WI38 (cell line): ENCODE results near the gene ADAM15.

Experiments
- H3K4me3 ChIP-seq: 2 replicates; pipeline ENCODE4 v1.5.1; 2011; ENCODE audit warnings: low read depth, mild to moderate bottlenecking, control low read depth, low read length
- TF ChIP-seq, protein P1 (sequence below): IDR thresholded peaks from 2 replicates; pipeline ENCODE4 v1.5.1; 2012; ENCODE audit warnings: low read depth, mild to moderate bottlenecking, control low read depth, low read length

The ADAM15 gene

DNA sequence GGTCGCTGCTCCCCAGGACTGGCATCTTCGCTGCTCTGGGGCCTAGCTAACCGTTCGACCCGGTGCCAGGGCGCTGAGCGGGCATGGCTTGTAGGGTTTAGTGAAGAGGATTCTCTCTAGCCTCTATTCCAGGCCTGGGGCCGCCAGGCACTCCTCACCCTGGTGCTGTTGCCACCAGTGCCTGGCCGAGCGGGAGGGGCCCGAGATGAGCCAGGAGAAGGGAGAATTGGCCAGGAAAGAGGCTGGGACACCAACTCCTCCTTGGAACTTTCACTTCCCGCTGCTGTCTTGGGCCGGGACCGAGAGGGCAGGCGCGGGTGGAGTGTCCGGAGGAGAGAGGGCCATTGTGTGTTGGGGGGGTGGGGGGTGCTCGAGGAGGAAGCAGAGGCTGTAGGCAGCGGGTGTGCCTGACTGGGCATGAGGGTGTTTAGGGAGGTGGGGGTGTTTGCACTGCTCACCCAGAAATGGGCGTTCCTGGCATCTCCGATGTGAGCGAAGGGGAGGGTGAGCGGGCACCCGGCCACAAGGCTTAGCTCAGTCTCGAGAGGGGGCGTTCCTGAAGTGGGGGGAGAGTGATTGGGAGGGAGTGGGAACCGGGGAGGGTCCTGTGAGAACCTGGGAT, 772 bp downstream of the ADAM15 start:
- TF ChIP-seq, protein P1, sequence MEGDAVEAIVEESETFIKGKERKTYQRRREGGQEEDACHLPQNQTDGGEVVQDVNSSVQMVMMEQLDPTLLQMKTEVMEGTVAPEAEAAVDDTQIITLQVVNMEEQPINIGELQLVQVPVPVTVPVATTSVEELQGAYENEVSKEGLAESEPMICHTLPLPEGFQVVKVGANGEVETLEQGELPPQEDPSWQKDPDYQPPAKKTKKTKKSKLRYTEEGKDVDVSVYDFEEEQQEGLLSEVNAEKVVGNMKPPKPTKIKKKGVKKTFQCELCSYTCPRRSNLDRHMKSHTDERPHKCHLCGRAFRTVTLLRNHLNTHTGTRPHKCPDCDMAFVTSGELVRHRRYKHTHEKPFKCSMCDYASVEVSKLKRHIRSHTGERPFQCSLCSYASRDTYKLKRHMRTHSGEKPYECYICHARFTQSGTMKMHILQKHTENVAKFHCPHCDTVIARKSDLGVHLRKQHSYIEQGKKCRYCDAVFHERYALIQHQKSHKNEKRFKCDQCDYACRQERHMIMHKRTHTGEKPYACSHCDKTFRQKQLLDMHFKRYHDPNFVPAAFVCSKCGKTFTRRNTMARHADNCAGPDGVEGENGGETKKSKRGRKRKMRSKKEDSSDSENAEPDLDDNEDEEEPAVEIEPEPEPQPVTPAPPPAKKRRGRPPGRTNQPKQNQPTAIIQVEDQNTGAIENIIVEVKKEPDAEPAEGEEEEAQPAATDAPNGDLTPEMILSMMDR: no peak
- peak overlapping the region; percentile 77 for H3K4me3 ChIP-seq

DNA sequence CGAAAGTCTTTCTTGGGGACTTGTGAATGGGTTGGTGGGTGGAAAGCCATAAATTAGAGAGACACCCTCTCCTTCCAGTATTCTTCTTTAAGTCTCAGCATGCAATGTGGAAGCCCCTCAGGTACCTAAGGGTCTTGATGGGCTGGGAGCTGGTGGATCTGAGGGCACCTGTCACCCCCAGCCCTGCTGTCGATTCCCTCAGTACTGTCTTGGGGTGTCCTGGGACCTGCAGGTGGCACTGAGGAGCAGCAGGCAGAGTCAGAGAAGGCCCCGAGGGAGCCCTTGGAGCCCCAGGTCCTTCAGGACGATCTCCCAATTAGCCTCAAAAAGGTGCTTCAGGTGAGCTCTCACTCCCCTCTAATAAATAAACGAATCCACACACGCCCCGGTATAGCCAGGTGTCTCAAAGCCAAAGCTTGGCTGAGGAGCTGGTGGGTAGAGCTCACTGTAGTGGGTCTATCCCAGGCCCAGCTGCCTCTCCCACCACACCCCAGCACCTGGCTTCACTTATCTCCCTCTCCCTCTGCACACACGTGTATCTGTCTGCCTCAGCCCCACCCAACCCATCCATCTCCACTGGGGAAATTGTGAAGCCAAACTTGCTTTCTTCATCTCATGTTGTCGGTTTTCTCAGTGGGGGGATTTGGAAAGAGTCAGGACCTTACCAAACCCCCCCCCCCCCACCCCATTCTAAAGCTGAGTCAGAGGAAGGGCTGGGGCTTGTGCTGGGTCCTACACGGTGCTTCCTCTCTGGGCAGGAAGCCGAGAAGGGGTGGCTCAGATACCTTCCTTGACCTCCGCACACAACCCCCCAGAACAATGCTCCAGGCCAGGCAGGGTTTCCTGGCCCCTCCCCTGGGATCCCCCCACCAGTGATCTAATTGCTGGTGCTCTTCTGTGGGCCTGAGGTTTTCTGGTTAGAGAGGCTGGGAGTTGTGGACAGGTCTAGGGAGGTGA, 1.6 kb downstream of the ADAM15 start:
- H3K4me3 ChIP-seq: peak overlapping the region; percentile 77

DNA sequence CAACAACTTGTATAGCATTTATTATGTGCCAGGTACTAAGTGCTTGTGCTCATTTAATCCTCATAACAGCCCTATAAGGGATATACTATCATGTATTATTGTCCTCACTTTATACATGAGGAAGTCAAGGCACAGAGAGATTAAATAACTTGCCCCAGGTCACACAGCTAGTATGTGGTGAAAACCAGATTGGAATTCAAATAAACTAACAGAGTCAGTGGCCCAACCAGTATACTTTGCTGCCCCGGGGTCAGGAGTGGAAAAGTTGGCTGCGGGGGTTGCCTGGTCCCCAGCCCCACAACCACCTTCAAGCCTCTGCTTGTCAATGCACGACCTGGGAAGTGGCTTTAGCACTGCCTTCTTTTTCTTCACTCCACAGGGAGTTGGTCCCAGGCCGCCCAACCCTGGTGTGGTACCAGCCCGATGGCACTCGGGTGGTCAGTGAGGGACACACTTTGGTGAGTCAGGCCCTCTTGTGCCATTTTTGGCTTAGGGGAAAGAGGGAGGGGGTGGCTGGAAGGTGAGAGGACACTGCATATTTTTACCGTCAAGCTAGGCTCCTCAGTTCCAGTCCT, 2.5 kb downstream of the ADAM15 start:
- TF ChIP-seq, protein P1: no peak
- no peak overlapping the region for H3K4me3 ChIP-seq

More for the DNA sequence above, 1.6 kb downstream of the ADAM15 start:
- TF ChIP-seq, protein P1: peak; percentile 36; the same call in 1 of the 2 replicates

DNA sequence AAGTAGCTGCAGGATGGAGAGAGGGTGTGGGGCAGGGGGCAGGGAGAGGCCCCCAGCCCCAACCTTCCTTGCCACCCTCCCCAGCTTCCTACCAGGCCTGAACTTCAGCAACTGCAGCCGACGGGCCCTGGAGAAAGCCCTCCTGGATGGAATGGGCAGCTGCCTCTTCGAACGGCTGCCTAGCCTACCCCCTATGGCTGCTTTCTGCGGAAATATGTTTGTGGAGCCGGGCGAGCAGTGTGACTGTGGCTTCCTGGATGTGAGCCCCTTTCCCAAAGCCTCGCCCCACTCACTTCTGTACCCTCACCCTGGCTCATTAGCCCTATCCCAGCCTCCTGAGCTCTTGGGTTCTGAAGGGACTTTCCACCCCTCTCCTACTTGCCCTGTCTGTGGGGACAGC, 6.0 kb downstream of the ADAM15 start:
- TF ChIP-seq, protein P1: no peak
- no peak overlapping the region for H3K4me3 ChIP-seq

DNA sequence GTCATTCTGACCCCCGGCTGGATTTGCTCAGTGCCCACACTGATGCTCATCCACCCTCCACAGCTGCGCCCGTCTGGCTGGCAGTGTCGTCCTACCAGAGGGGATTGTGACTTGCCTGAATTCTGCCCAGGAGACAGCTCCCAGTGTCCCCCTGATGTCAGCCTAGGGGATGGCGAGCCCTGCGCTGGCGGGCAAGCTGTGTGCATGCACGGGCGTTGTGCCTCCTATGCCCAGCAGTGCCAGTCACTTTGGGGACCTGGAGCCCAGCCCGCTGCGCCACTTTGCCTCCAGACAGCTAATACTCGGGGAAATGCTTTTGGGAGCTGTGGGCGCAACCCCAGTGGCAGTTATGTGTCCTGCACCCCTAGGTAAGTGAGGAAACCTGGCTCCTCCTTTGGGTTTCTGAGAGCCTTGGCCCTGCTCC, 6.7 kb downstream of the ADAM15 start:
- H3K4me3 ChIP-seq: no peak overlapping the region
- TF ChIP-seq, protein P1: no peak

DNA sequence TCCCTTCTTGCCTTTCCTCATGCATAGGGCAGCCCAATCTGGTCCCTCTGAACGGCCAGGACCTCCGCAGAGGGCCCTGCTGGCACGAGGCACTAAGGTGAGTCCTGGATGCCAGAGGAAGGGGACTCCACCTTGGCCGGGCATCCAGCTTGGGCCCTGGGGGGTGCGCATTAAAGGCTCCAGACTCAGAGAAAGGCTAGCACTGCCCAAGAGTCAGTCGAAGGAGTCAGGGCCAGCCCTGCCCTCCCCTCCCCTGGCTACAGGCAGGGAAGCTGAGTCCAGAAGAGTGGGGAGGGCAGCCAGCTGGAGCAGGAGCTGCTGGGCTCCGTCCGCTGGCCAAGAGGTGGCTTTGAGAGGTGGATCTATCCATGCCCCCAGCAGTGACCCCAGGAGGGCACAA, 9.6 kb downstream of the ADAM15 start:
- no peak overlapping the region for H3K4me3 ChIP-seq
- TF ChIP-seq, protein P1: no peak
